ENCODE measurements around the gene PERM1.

DNA sequence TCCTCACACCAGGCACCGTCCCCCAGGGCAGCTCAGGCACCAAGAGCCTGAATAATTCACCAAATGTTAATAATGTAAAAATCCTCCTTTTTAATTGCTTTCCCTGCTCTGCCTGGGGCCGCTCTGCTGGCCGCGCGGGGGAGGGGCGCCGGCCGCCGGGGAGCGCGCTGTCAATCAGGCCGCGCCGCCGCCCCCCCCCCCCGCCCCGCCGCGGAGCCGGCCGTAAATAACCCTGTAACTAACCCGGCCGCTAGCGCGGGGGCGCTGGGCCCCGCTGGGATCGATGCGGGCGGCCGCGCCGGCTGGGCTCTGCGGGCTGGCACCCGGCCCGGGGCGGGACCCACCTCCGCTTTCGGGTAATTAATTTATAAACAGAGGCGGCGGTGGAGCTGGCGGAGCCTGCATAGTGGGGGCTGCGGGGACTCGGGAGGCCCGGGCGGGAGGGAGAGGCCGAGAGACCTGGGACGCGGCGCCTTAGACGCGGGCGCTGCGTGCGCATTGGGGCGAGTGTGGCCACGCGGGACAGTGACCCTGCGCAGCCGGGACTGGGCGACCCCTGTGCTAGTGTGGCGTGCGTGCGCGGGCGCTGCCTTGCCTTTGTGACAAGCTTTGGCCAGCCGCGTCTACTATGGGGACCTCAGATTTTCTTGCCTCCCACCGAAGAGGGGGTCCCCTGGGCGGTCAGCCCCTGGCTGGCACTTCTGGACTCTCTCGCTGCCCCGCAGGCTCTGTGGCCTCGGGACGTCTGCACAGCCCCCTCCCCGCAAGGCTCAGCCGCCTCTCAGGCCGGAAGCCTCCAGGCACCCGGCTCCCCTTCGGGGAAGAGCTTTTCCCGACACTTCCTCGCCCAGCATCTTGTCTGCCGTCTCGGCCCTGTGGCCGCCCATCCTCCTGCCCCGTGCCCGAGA lies 41.5 kb downstream of the PERM1 start:
- TF ChIP-seq CTCF (optimal IDR thresholded peaks at IDR 0.05 in 1 of 3, IDR thresholded peaks at IDR 0.05 in 1 of 3, conservative IDR thresholded peaks at IDR 0.05 in 1 of 3; ENCODE audit: extremely low read depth in 1 of 3, insufficient read depth in 2 of 3, low read length in 3 of 3) (no peak), EZH2 (IDR thresholded peaks at IDR 0.05; ENCODE audit: low read length) (peak; percentile 100)

Data from keratinocyte (primary cell).